Measurements from ENCODE around the gene ARL16.

The ARL16 gene

DNA sequence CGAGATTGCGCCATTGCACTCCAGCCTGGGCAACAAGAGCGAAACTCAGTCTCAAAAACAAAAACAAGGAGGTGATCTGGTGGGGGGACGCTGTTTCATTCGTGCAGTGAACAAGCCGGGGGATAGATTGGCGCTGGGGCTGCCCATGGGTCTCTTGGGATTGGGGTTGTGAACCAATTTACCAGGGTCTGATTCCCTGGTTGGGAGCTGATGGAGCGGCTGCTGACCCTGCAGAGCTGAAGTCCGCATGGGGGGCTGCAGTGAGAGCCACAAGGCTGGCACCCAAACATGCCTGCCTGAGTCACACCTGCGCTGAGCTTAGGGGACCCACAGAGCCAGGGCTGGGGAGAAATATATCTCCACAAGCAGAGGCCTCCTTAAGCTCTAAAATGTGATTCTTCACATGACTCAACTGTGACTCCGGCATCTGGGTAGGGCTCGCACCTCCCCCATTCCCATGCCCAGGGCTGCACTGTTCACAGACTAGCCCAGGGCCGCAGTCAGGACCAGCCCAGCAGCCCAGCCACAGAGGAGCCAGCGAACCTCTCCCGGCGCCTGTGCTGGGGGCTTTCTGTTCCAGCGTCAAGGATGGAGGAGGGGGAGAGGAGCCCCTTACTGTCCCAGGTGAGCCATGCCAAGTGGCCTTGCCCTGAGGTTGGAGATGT, 41.6 kb downstream of the ARL16 start:
- no peak for DNase-seq

DNA sequence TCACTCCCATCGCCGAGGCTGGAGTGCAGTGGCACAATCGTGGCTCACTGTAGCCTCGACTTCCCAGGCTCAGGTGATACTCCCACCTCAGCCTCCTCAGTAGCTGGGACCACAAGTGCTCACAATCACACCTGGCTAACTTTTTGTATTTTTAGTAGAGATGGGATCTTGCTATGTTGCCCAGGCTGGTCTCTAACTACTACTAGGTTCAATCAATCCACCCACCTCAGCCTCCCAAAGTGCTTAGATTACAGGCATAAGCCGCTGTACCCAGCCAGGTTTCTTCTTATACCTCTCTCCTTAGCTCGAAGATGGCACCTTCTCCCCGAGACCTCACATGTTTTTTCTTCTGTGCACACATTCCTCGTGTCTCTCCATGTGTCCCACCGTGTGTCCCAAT, 43.6 kb downstream of the ARL16 start:
- no peak for DNase-seq

DNA sequence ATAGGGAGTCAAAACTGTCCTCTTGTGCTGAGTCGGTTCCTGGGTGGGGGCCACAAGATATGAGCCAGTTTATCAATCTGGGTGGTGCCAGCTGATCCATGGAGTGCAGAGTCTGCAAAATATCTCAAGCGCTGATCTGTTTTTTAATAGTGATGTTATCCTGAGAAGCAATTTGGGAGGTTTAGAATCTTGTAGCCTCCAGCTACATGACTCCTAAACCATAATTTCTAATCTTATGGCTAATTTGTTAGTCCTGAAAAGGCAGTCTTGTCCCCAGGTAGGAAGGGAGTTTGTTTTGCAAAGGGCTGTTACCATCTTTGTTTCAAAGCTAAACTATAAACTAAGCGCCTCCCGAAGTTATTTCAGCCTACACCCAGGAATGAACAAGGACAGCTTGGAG, 44.9 kb downstream of the ARL16 start:
- no peak for DNase-seq

DNA sequence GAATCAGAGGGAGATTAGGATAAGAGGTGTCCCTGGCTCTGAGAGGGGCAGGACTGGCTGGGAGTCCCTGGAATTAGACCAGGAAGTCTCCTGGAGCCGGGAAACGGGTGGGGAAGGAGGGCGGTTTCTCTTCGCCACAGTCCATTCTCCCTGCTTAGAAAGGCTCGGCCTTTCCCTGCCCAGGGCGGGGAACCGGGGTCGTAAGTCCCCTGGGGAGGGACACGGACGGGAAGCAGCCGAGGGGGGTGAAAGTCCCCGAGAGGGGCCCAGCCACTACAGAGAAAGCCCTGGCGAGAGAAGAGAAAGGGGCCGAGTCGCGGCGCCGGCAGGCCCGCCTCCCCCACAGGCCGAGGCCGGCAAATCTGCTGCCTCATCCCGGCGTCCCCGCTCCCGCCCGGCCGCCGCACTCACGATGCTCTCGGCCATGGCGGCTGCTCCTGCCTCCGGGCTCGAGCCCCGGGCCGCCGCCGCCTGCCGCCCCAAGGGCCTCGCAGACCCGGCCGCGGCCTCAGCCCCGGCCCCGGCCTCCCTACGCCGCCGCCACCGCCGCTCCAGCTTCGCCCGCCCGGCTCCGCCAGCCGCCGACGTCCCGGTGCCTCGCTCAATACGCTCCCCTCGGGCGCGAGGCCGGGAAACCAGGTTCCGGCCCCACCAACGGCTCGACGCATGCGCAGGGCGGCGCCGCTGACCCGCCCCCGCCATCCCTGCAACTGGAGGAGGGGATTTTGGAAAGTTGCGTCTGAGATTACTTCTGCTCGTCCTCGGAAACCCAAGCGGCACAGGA, 46.9 kb downstream of the ARL16 start, which contains the start of the genes NPLOC4 and TSPAN10:
NPLOC4 (minus strand) TSS at position 608 of the 784 bp plus-strand sequence; CDS start at position 426, 182 bp downstream.
TSPAN10 (plus strand) TSS at position 692 of the 784 bp plus-strand sequence. CDS start 5,217 bp downstream, outside the sequence.
- peak; percentile 51 for DNase-seq

DNA sequence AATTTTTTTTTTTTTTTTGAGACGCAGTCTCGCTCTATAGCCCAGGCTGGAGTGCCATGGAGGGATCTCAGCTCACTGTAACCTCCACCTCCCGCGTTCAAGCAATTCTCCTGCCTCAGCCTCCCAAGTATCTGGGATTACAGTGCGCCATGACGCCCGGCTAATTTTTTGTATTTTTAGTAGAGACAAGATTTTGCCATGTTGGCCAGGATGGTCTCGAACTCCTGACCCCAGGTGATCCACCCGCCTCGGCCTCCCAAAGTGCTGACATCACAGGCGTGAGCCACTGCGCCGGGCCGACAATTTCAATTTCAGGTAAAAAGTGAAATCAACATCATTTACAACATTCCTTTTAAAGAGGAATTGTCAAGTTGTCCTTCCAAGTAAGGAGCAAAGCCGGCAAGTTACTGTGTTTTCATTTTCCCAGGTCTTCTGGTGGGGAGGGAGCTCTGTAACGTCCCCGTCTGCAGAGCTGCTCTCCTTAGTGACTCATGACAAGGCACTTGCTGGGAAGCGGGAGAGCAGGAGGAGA, 47.6 kb downstream of the ARL16 start:
- DNase-seq: no peak

DNA sequence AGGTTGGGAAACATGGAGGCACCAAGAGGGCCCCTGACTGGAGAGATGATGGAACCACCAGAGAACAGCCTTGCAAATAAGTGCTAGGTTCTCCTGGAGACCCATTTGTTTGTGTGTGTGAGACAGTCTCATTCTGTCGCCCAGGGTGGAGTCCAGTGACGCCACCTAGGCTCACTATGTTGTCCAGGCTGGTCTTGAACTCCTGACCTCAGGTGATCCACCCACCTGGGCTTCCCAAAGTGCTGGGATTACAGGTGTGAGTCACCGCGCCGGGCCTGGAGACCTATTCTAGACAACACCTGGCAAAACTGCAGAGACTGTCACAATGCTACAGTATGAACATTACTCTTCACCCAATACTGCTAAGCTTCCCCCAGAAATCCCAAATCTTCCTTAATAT, 48.2 kb downstream of the ARL16 start:
- no peak for DNase-seq

- no peak for DNase-seq
Observed at GRCh38 chr17:81631482-81631881, 52.1 kb downstream of the ARL16 start.
